Lung (tissue), 12 donors: Measurements from ENCODE around the gene HBD. TPM values are rescaled to one million over a fixed set of nuclear protein-coding genes. Genes with fewer than 3 reads are reported as not detected.
A peak's percentile ranks its signal among the peaks of the same experiment; 100 is the strongest.
"Not testable (repeated sequence)": the region's sequence is repeated elsewhere in the genome, so short reads cannot be mapped to it uniquely, and the experiment has no call there.

Experiments
- ATAC-seq: fragments of 200-7000 bp; cut with Tn5 transposase; one replicate; pipeline ENCODE4 v1.9.1; 2020; ENCODE audit warnings: moderate number of reproducible peaks; ENCODE audit not compliant: insufficient read depth, low FRiP score
- DNase-seq, 3 donors: peaks; one replicate each; pipeline ENCODE4 v3.0.0-alpha.2; 2013 to 2017
- H3K27ac ChIP-seq, 2 donors: one replicate each; pipeline ENCODE4 v1.5.1; 2013; ENCODE audit warnings: mild to moderate bottlenecking in 2 of 2, moderate library complexity in 2 of 2, control low read depth in 1 of 2, inconsistent platforms in 1 of 2, low read depth in 1 of 2, low read length in 1 of 2
- H3K27me3 ChIP-seq, 3 donors: one replicate each; pipeline ENCODE4 v1.5.1; 2013; ENCODE audit warnings: low read length in 2 of 3; ENCODE audit not compliant: control insufficient read depth in 3 of 3, insufficient read depth in 3 of 3
- H3K36me3 ChIP-seq, 4 donors: one replicate each; pipeline ENCODE4 v1.5.1; 2013; ENCODE audit warnings: low read length in 4 of 4, mild to moderate bottlenecking in 1 of 4, moderate library complexity in 1 of 4; ENCODE audit not compliant: control insufficient read depth in 4 of 4, insufficient read depth in 4 of 4
- H3K4me1 ChIP-seq, 5 donors: one replicate each; pipeline ENCODE4 v1.5.1; 2013; ENCODE audit warnings: low read length in 5 of 5, mild to moderate bottlenecking in 2 of 5, moderate library complexity in 1 of 5; ENCODE audit not compliant: control insufficient read depth in 5 of 5, insufficient read depth in 5 of 5
- H3K4me3 ChIP-seq: one replicate; pipeline ENCODE4 v1.5.1; 2013; ENCODE audit warnings: mild to moderate bottlenecking, control low read depth, moderate library complexity
- H3K9ac ChIP-seq, 2 donors: one replicate each; pipeline ENCODE4 v1.5.1; 2013; ENCODE audit warnings: low read length in 2 of 2, control low read depth in 1 of 2; ENCODE audit not compliant: insufficient read depth in 1 of 2
- H3K9me3 ChIP-seq, 4 donors: one replicate each; pipeline ENCODE4 v1.5.1; 2013; ENCODE audit warnings: low read length in 3 of 4, mild to moderate bottlenecking in 1 of 4, moderate library complexity in 1 of 4; ENCODE audit not compliant: control insufficient read depth in 4 of 4, insufficient read depth in 3 of 4
- CTCF ChIP-seq: IDR thresholded peaks from 2 replicates; pipeline ENCODE4 v1.5.1; 2012; ENCODE audit warnings: mild to moderate bottlenecking; ENCODE audit errors: control extremely low read depth, extremely low read depth
- WGBS, 2 donors: extraction: QIAGEN DNeasy Blood & Tissue Kit; methylation state at CpG; one replicate each; pipeline ENCODE4 v1.1.7; 2013; 5-methylcytosine and 5-hydroxymethylcytosine counted together
- polyA plus RNA-seq, 2 donors: library from polyadenylated mRNA; stranded (reverse); fragments of 200-250 nt; gene quantifications; one replicate each; pipeline ENCODE4 v1.2.1, GENCODE V29; 2013
- total RNA-seq, 2 donors: library from RNA; depleted of rRNA in 1 of 2; stranded (reverse); fragments of >200 nt in 1 of 2; gene quantifications; one replicate each; pipeline ENCODE4 v1.2.1, GENCODE V29; 2014 to 2021
- donor health status: control.
- donor health status: control.
- donor health status: Bipolar disorder and iron deficiency.
- donor health status: healthy.
- donor health status: DM: yes; HTN: yes; CAD: no.

Gene HBD
- total and polyA plus RNA-seq, 4 donors = 0.24 to 1.1 (median 0.66) TPM; not detected in 1

GRCh38 chr11:5258543-5259262 is 24.4 kb upstream of the HBD start:
- Histone ChIP-seq H3K27me3 (no peaks in the 10 kb centered on the region), H3K4me1 (no peaks in the 10 kb centered on the region), H3K27ac (no peak overlapping the region), H3K9ac (no peak overlapping the region), H3K36me3 (no peaks in the 10 kb centered on the region), H3K9me3 (peaks cover 0 to 4% (median 0%) of the 10 kb centered on the region in 4 donors), H3K4me3 (no peak overlapping the region)
- no peak for TF ChIP-seq CTCF
- WGBS, 2 donors = 76 to 84% methylated on average over 7 of the region's 7 CpGs
- DNase-seq = no peak
- no peak for ATAC-seq

- Histone ChIP-seq H3K9me3 (peaks cover 0 to 4% (median 0%) of the 10 kb centered on the region in 4 donors), H3K27ac (no peak overlapping the region), H3K4me1 (no peaks in the 10 kb centered on the region), H3K9ac (no peak overlapping the region), H3K27me3 (no peaks in the 10 kb centered on the region), H3K4me3 (no peak overlapping the region), H3K36me3 (no peaks in the 10 kb centered on the region)
- no peak for TF ChIP-seq CTCF
- 40 to 56% methylated on average over 2 of the region's 2 CpGs for WGBS, 2 donors
- ATAC-seq (no peak), DNase-seq (no peak)
Observed at GRCh38 chr11:5257296-5257695, 23.0 kb upstream of the HBD start.

- peak in 2 of 3 donors; percentile 73 to 74 for DNase-seq
- not testable (repeated sequence) for H3K36me3 ChIP-seq, H3K4me3 ChIP-seq, H3K9ac ChIP-seq, H3K27ac ChIP-seq, ATAC-seq, H3K9me3 ChIP-seq, H3K27me3 ChIP-seq, H3K4me1 ChIP-seq
- WGBS, 2 donors = 53 to 74% methylated on average over 4 of the region's 9 CpGs
Observed at GRCh38 chr11:5254646-5255413, 20.5 kb upstream of the HBD start, which contains the start of gene HBG2. HBG2 (minus strand) TSS chr11:5254781; CDS start chr11:5254728, 53 bp downstream.

- H3K36me3 ChIP-seq, DNase-seq, H3K4me1 ChIP-seq, H3K9me3 ChIP-seq, H3K27ac ChIP-seq, ATAC-seq, H3K27me3 ChIP-seq, H3K9ac ChIP-seq, H3K4me3 ChIP-seq: not testable (repeated sequence)
- WGBS, 2 donors = 75 to 88% methylated on average over 2 of the region's 2 CpGs
Observed at GRCh38 chr11:5254023-5254422, 19.7 kb upstream of the HBD start.

GRCh38 chr11:5253440-5253839 is 19.2 kb upstream of the HBD start:
- not testable (repeated sequence) for H3K36me3 ChIP-seq, H3K9me3 ChIP-seq, H3K27ac ChIP-seq, H3K4me3 ChIP-seq, H3K27me3 ChIP-seq, ATAC-seq, H3K9ac ChIP-seq, H3K4me1 ChIP-seq, DNase-seq
- WGBS, 2 donors = 67 to 90% methylated on average over 5 of the region's 5 CpGs
